B cell (primary cell): ENCODE measurements around the gene IL15. TPM values are rescaled to one million over a fixed set of nuclear protein-coding genes. Genes with fewer than 3 reads are reported as not detected.

Source experiments
- ATAC-seq: fragments of 200-7000 bp; cut with Tn5 transposase; one replicate; pipeline ENCODE4 v1.10.0; 2021; ENCODE audit warnings: low read depth, mild to moderate bottlenecking, moderate number of reproducible peaks, moderate library complexity
- CTCF ChIA-PET: fragments of 350-600 bp; sonication (Branson Sonifier 250); formaldehyde crosslinking; loops from one replicate; lab custom pipeline; 2021; ENCODE audit warnings: antibody characterized with exemption, inconsistent platforms; lab: Charles Lee
- POLR2A ChIA-PET: fragments of 350-600 bp; sonication (Branson Sonifier 250); formaldehyde crosslinking; loops from one replicate; lab custom pipeline; 2021; ENCODE audit warnings: antibody characterized with exemption; lab: Charles Lee
- DNase-seq: peaks from one replicate; pipeline ENCODE4 v3.0.0; 2013
- H2AFZ ChIP-seq: 2 replicates; pipeline ENCODE4 v1.6.1; 2012; ENCODE audit warnings: mild to moderate bottlenecking, low read depth, low read length; ENCODE audit not compliant: insufficient read depth, poor library complexity, severe bottlenecking
- H3K27ac ChIP-seq, 2 donors: 1 replicate in 1 of 2; 2 replicates in 1 of 2; pipeline ENCODE4 v1.5.1; 2012 to 2013; ENCODE audit warnings: low read length in 2 of 2, mild to moderate bottlenecking in 2 of 2, moderate library complexity in 1 of 2
- H3K27me3 ChIP-seq, 4 experiments: fragments of 200-600 bp in 1 of 4; sonication (generic) in 1 of 4; replicated peaks in 1 of 4; 1 replicate in 2 of 4; 2 replicates in 2 of 4; pipeline versions ENCODE4 v1.6.1 to v1.7.0; 2013 to 2016; ENCODE audit warnings: low read length in 3 of 4, mild to moderate bottlenecking in 2 of 4, mixed read lengths in 1 of 4, moderate library complexity in 1 of 4; ENCODE audit not compliant: insufficient read depth in 4 of 4, control insufficient read depth in 3 of 4; ENCODE audit errors: control extremely low read depth in 1 of 4
- H3K36me3 ChIP-seq, 2 experiments: replicated peaks in 1 of 2; 1 replicate in 1 of 2; 2 replicates in 1 of 2; pipeline versions ENCODE4 v1.6.1 to v1.7.1; 2013; ENCODE audit warnings: low read length in 1 of 2; ENCODE audit not compliant: insufficient read depth in 2 of 2, control insufficient read depth in 1 of 2; ENCODE audit errors: control extremely low read depth in 1 of 2, extremely low read depth in 1 of 2
- H3K4me1 ChIP-seq, 2 donors: fragments of 200-600 bp in 1 of 2; sonication (generic) in 1 of 2; 1 replicate in 1 of 2; 2 replicates in 1 of 2; pipeline versions ENCODE4 v1.5.1 to v1.6.1; 2013 to 2017; ENCODE audit warnings: low read length in 2 of 2; ENCODE audit not compliant: control insufficient read depth in 2 of 2, insufficient read depth in 2 of 2
- H3K4me2 ChIP-seq: replicated peaks from 2 replicates; pipeline ENCODE3; 2012; ENCODE audit warnings: mild to moderate bottlenecking, low read depth, low read length; ENCODE audit not compliant: poor library complexity, severe bottlenecking
- H3K4me3 ChIP-seq, 5 experiments: fragments of 200-600 bp in 1 of 5; sonication (generic) in 1 of 5; 1 replicate in 3 of 5; 2 replicates in 2 of 5; pipeline versions ENCODE4 v1.5.1 to v1.7.0; 2011 to 2016; ENCODE audit warnings: low read length in 4 of 5, mild to moderate bottlenecking in 4 of 5, low read depth in 2 of 5, control low read depth in 1 of 5, moderate library complexity in 1 of 5; ENCODE audit not compliant: insufficient read depth in 1 of 5; ENCODE audit errors: control extremely low read depth in 1 of 5, extremely low read depth in 1 of 5
- H3K79me2 ChIP-seq: fragments of 200-600 bp; sonication (generic); one replicate; pipeline ENCODE4 v1.6.0; 2016; ENCODE audit warnings: low read length; ENCODE audit not compliant: control insufficient read depth, insufficient read depth
- H3K9ac ChIP-seq: fragments of 200-600 bp; sonication (generic); 2 replicates; pipeline ENCODE4 v1.6.1; 2017; ENCODE audit warnings: mild to moderate bottlenecking, low read length, moderate library complexity
- H3K9me3 ChIP-seq, 3 donors: one replicate each; pipeline versions ENCODE4 v1.6.1 to v1.7.1; 2013; ENCODE audit warnings: low read length in 2 of 3; ENCODE audit not compliant: control insufficient read depth in 2 of 3, insufficient read depth in 1 of 3; ENCODE audit errors: control extremely low read depth in 1 of 3
- H4K20me1 ChIP-seq: 2 replicates; pipeline ENCODE4 v1.6.0; 2012; ENCODE audit warnings: mild to moderate bottlenecking, low read length; ENCODE audit not compliant: insufficient read depth, control insufficient read depth, poor library complexity, severe bottlenecking
- H3K27ac Mint-ChIP-seq: one replicate; pipeline ENCODE4 v1.8.0; 2021; ENCODE audit warnings: mixed read lengths
- H3K27me3 Mint-ChIP-seq: one replicate; pipeline ENCODE4 v1.8.0; 2021; ENCODE audit warnings: mixed read lengths
- H3K4me1 Mint-ChIP-seq: one replicate; pipeline ENCODE4 v1.8.0; 2021; ENCODE audit warnings: mixed read lengths
- H3K4me3 Mint-ChIP-seq: one replicate; pipeline ENCODE4 v1.8.0; 2021; ENCODE audit warnings: mixed read lengths
- H3K9me3 Mint-ChIP-seq: one replicate; pipeline ENCODE4 v1.8.0; 2022; ENCODE audit warnings: mixed read lengths; ENCODE audit not compliant: insufficient read depth
- EZH2 ChIP-seq: IDR thresholded peaks from 2 replicates; pipeline ENCODE4 v1.6.1; 2012; ENCODE audit warnings: borderline replicate concordance, low read depth, mild to moderate bottlenecking, moderate library complexity, low read length; ENCODE audit not compliant: insufficient read depth, poor library complexity, severe bottlenecking
- WGBS: methylation state at CpG from one replicate; pipeline ENCODE4 v1.1.5; 2013; ENCODE audit warnings: missing lambda C conversion rate; ENCODE audit not compliant: insufficient coverage; 5-methylcytosine and 5-hydroxymethylcytosine counted together
- intact Hi-C: fragments of 100-400 bp; cut with micrococcal nuclease; formaldehyde crosslinking; loops from one replicate; pipeline ENCODE4 v1.10.0; 2022
- polyA plus RNA-seq: library from polyadenylated mRNA; depleted of rRNA; stranded (reverse); fragments of >200 nt; gene quantifications from 2 replicates; pipeline ENCODE4 v1.2.3, GENCODE V29; 2012
- total RNA-seq, 2 donors: library from RNA; stranded (reverse); fragments of 120-200 nt in 1 of 2; gene quantifications; 1 replicate in 1 of 2; 2 replicates in 1 of 2; pipeline versions ENCODE4 v1.2.3 to v1.2.4, GENCODE V29; 2013 to 2022
- TF ChIP-seq, protein P1 (sequence below): fragments of 200-600 bp; IDR thresholded peaks from one replicate; pipeline ENCODE4 v1.8.0; 2022; ENCODE audit warnings: antibody characterized with exemption, mild to moderate bottlenecking

IL15 gene
- total and polyA plus RNA-seq, 2 donors (not counting 1 experiment from before 2014, with no cell fraction given), result 6.1 to 11.5 TPM

DNA sequence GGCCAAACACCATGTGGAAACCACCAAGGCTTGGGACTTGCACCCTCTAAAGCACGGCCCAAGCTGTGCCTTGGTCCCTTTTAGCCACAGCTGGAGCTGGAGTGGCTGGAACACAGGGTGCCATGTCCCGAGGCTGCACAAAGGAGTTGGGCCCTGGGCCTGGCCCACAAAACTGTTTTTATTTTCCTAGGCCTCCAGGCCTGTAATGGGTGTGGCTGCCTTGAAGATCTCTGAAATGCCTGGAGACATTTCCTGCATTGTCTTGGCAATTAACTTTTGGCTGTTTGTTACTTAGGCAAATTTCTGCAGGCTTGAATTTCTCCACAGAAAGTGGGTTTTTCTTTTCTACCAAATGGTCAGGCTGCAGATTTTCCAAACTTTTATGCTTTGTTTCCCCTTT, 55.7 kb downstream of the IL15 start:
- no peaks in the 10 kb centered on the region for H3K79me2 ChIP-seq
- H3K36me3 ChIP-seq, result no peaks in the 10 kb centered on the region
- Mint-ChIP-seq H3K27me3 (no peaks in the 10 kb centered on the region), H3K4me3 (no peak overlapping the region), H3K9me3 (peaks cover 1% of the 10 kb centered on the region), H3K4me1 (no peaks in the 10 kb centered on the region), H3K27ac (no peak overlapping the region)
- no peak overlapping the region for H2AFZ ChIP-seq
- H3K27ac ChIP-seq, result no peak overlapping the region
- H3K4me3 ChIP-seq, result no peak overlapping the region
- DNase-seq (no peak), ATAC-seq (no peak)
- no peaks in the 10 kb centered on the region for H3K27me3 ChIP-seq
- ChIA-PET POLR2A (no interaction called here), CTCF (no interaction called here)
- 90% methylated on average over 2 of the region's 2 CpGs for WGBS
- H3K4me2 ChIP-seq, result no peak overlapping the region
- no peaks in the 10 kb centered on the region for H3K4me1 ChIP-seq
- TF ChIP-seq EZH2, result no peak
- TF ChIP-seq, protein P1, sequence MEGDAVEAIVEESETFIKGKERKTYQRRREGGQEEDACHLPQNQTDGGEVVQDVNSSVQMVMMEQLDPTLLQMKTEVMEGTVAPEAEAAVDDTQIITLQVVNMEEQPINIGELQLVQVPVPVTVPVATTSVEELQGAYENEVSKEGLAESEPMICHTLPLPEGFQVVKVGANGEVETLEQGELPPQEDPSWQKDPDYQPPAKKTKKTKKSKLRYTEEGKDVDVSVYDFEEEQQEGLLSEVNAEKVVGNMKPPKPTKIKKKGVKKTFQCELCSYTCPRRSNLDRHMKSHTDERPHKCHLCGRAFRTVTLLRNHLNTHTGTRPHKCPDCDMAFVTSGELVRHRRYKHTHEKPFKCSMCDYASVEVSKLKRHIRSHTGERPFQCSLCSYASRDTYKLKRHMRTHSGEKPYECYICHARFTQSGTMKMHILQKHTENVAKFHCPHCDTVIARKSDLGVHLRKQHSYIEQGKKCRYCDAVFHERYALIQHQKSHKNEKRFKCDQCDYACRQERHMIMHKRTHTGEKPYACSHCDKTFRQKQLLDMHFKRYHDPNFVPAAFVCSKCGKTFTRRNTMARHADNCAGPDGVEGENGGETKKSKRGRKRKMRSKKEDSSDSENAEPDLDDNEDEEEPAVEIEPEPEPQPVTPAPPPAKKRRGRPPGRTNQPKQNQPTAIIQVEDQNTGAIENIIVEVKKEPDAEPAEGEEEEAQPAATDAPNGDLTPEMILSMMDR, result no peak
- H3K9ac ChIP-seq, result no peak overlapping the region
- intact Hi-C loops, result no loop called here
- no peaks in the 10 kb centered on the region for H3K9me3 ChIP-seq
- no peaks in the 10 kb centered on the region for H4K20me1 ChIP-seq

DNA sequence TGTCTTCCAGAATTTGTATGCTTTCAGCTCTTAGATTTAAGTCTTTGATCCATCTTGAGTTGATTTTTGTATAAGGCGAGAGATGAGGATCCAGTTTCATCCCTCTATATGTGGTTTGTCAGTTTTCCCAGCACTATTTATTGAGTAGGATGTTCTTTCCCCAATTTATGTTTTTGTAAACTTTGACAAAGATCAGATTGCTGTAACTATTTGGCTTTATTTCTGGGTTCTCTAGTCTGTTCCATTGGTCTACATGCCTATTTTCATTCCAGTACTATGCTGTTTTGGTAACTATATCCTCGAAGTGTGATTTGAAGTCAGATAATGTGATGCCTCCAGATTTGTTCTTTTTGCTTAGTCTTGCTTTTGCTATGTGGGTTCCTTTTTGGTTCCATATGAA, 60.7 kb downstream of the IL15 start:
- TF ChIP-seq, protein P1, result no peak
- no peak for TF ChIP-seq EZH2

More for the DNA sequence above, 60.7 kb downstream of the IL15 start:
- Histone ChIP-seq H3K9ac (no peak overlapping the region), H3K27me3 (no peaks in the 10 kb centered on the region), H3K4me1 (no peaks in the 10 kb centered on the region), H3K4me3 (no peak overlapping the region), H3K36me3 (no peaks in the 10 kb centered on the region), H3K79me2 (no peaks in the 10 kb centered on the region), H3K27ac (no peak overlapping the region), H4K20me1 (no peaks in the 10 kb centered on the region), H3K4me2 (no peak overlapping the region), H3K9me3 (no peaks in the 10 kb centered on the region), H2AFZ (no peak overlapping the region)
- DNase-seq (no peak), ATAC-seq (no peak)
- Mint-ChIP-seq H3K4me3 (no peak overlapping the region), H3K27me3 (no peaks in the 10 kb centered on the region), H3K4me1 (no peaks in the 10 kb centered on the region), H3K27ac (no peak overlapping the region), H3K9me3 (peaks cover 6% of the 10 kb centered on the region)
- WGBS, result no CpG with 5 or more reads among the region's 2 CpGs
- ChIA-PET POLR2A (no interaction called here), CTCF (no interaction called here)
- intact Hi-C loops, result no loop called here
